HEK293 (cell line): ENCODE results near the gene MTFMT.

ENCODE experiments used
- CTCF ChIA-PET: fragments of 350-600 bp; formaldehyde crosslinking; extraction: SDS; loops from one replicate; lab custom pipeline; 2021; ENCODE audit warnings: antibody characterized with exemption; lab: Yijun Ruan, JAX
- POLR2A ChIA-PET: fragments of 300-600 bp; formaldehyde crosslinking; extraction: SDS; loops from one replicate; lab custom pipeline; 2020; ENCODE audit warnings: antibody characterized with exemption, inconsistent platforms; lab: Yijun Ruan, JAX
- H3K27ac ChIP-seq: fragments of 200-500 bp; sonication (Bioruptor generic); 2 replicates; pipeline ENCODE4 v1.5.1; 2014; ENCODE audit warnings: low read depth, low read length, control low read depth, inconsistent platforms; ENCODE audit errors: extremely low read depth
- H3K36me3 ChIP-seq, 2 experiments: fragments of 200-500 bp in 1 of 2; sonication (Bioruptor generic) in 1 of 2; 1 replicate in 1 of 2; 2 replicates in 1 of 2; pipeline ENCODE4 v1.5.1; 2014 to 2017; ENCODE audit warnings: inconsistent platforms in 2 of 2, low read length in 2 of 2; ENCODE audit not compliant: control insufficient read depth in 2 of 2, insufficient read depth in 1 of 2
- H3K4me1 ChIP-seq: fragments of 200-500 bp; sonication (Bioruptor generic); 2 replicates; pipeline ENCODE4 v1.5.1; 2014; ENCODE audit warnings: mild to moderate bottlenecking, low read length, inconsistent platforms; ENCODE audit not compliant: control insufficient read depth, insufficient read depth
- H3K4me3 ChIP-seq: 2 replicates; pipeline ENCODE4 v1.5.1; 2011; ENCODE audit warnings: low read depth, mild to moderate bottlenecking, control low read depth, low read length, moderate library complexity
- H3K9me3 ChIP-seq: fragments of 200-500 bp; sonication (Bioruptor generic); 2 replicates; pipeline ENCODE4 v1.5.1; 2014; ENCODE audit warnings: low read depth, low read length, inconsistent platforms; ENCODE audit not compliant: control insufficient read depth, insufficient read depth
- GFI1B ChIP-seq: fragments of 450-650 bp; formaldehyde crosslinking; IDR thresholded peaks from 2 replicates; pipeline ENCODE4 v1.5.1; 2016; ENCODE audit warnings: missing biosample characterization, missing genetic modification characterization
- MYNN ChIP-seq: fragments of 450-650 bp; formaldehyde crosslinking; IDR thresholded peaks from 2 replicates; pipeline ENCODE4 v1.5.1; 2016; ENCODE audit warnings: missing biosample characterization, missing genetic modification characterization, borderline replicate concordance
- PATZ1 ChIP-seq: fragments of 450-650 bp; formaldehyde crosslinking; IDR thresholded peaks from 2 replicates; pipeline ENCODE4 v1.5.1; 2016; ENCODE audit warnings: missing biosample characterization, missing genetic modification characterization
- SALL2 ChIP-seq: fragments of 450-650 bp; formaldehyde crosslinking; IDR thresholded peaks from 2 replicates; pipeline ENCODE4 v1.5.0; 2017; ENCODE audit warnings: missing biosample characterization, mild to moderate bottlenecking, missing genetic modification characterization, borderline replicate concordance
- SCRT1 ChIP-seq: fragments of 450-650 bp; formaldehyde crosslinking; IDR thresholded peaks from 2 replicates; pipeline ENCODE4 v1.5.1; 2016; ENCODE audit warnings: missing biosample characterization, missing genetic modification characterization, borderline replicate concordance
- SCRT2 ChIP-seq: fragments of 450-650 bp; formaldehyde crosslinking; IDR thresholded peaks from 2 replicates; pipeline ENCODE4 v1.5.1; 2016; ENCODE audit warnings: missing biosample characterization, missing genetic modification characterization
- ZFHX2 ChIP-seq: fragments of 450-650 bp; formaldehyde crosslinking; conservative IDR thresholded peaks from 2 replicates; pipeline ENCODE4 v1.5.1; 2016; ENCODE audit warnings: missing biosample characterization, missing genetic modification characterization
- ZNF114 ChIP-seq: fragments of 450-650 bp; formaldehyde crosslinking; IDR thresholded peaks from 2 replicates; pipeline ENCODE4 v1.5.0; 2017; ENCODE audit warnings: missing biosample characterization, missing genetic modification characterization
- ZNF148 ChIP-seq: fragments of 450-650 bp; formaldehyde crosslinking; IDR thresholded peaks from 2 replicates; pipeline ENCODE4 v1.5.0; 2017; ENCODE audit warnings: missing biosample characterization, missing genetic modification characterization, borderline replicate concordance
- ZNF19 ChIP-seq: fragments of 450-650 bp; formaldehyde crosslinking; IDR thresholded peaks from 2 replicates; pipeline ENCODE4; 2016; ENCODE audit warnings: missing biosample characterization, missing genetic modification characterization, low read depth
- ZNF2 ChIP-seq: fragments of 450-650 bp; formaldehyde crosslinking; IDR thresholded peaks from 2 replicates; pipeline ENCODE4 v1.5.1; 2016; ENCODE audit warnings: missing biosample characterization, missing genetic modification characterization
- ZNF211 ChIP-seq: fragments of 450-650 bp; formaldehyde crosslinking; IDR thresholded peaks from 2 replicates; pipeline ENCODE4 v1.5.1; 2016; ENCODE audit warnings: low read depth, missing biosample characterization, missing genetic modification characterization
- ZNF214 ChIP-seq: fragments of 450-650 bp; formaldehyde crosslinking; IDR thresholded peaks from 2 replicates; pipeline ENCODE4 v1.5.1; 2017; ENCODE audit warnings: missing biosample characterization, mild to moderate bottlenecking, missing genetic modification characterization, borderline replicate concordance
- ZNF362 ChIP-seq: fragments of 450-650 bp; formaldehyde crosslinking; IDR thresholded peaks from 2 replicates; pipeline ENCODE4 v1.5.1; 2016; ENCODE audit warnings: missing biosample characterization, missing genetic modification characterization
- ZNF426 ChIP-seq: fragments of 450-650 bp; formaldehyde crosslinking; IDR thresholded peaks from 2 replicates; pipeline ENCODE4 v1.5.1; 2017; ENCODE audit warnings: missing biosample characterization, missing genetic modification characterization, mild to moderate bottlenecking, inconsistent platforms, moderate library complexity
- ZNF558 ChIP-seq: fragments of 450-650 bp; formaldehyde crosslinking; IDR thresholded peaks from 2 replicates; pipeline ENCODE4 v1.5.1; 2016; ENCODE audit warnings: missing biosample characterization, missing genetic modification characterization
- ZNF707 ChIP-seq: fragments of 450-650 bp; formaldehyde crosslinking; IDR thresholded peaks from 2 replicates; pipeline ENCODE4 v1.5.1; 2016; ENCODE audit warnings: missing biosample characterization, missing genetic modification characterization
- ZSCAN30 ChIP-seq: fragments of 450-650 bp; IDR thresholded peaks from 2 replicates; pipeline ENCODE4 v1.5.1; 2018; ENCODE audit warnings: missing biosample characterization, mild to moderate bottlenecking, missing genetic modification characterization, moderate library complexity
- ZSCAN5A ChIP-seq: fragments of 450-650 bp; formaldehyde crosslinking; IDR thresholded peaks from 2 replicates; pipeline ENCODE4 v1.5.1; 2016; ENCODE audit warnings: missing biosample characterization, missing genetic modification characterization

Gene MTFMT

GRCh38 chr15:65034719-65035118, 5.3 kb upstream of the MTFMT start:
- POLR2A ChIA-PET: interaction anchor here (1.1 kb wide), 1 partner anchor 99 kb away, joined by 3 read pairs; the partner anchor contains the start of gene PDCD7
- H3K9me3 ChIP-seq: no peaks in the 10 kb centered on the region
- H3K4me1 ChIP-seq: no peaks in the 10 kb centered on the region

More at GRCh38 chr15:65034719-65035118, 5.3 kb upstream of the MTFMT start:
- CTCF ChIA-PET: interaction anchor here (0.6 to 1.9 kb wide), 7 partner anchors 8 to 267 kb away, joined by 3 to 15 read pairs (median 4); partner anchors contain the start of gene PDCD7
- TF ChIP-seq SALL2 (tag by site-specific recombination) (no peak), ZNF19 (tag by site-specific recombination) (no peak), ZFHX2 (tag by site-specific recombination) (no peak), ZNF707 (tag by site-specific recombination) (no peak), PATZ1 (tag by site-specific recombination) (no peak), ZNF558 (tag by site-specific recombination) (no peak), ZNF426 (tag by site-specific recombination) (no peak), ZNF114 (no peak), SCRT2 (tag by site-specific recombination) (no peak), MYNN (no peak), ZNF214 (no peak), ZNF362 (tag by site-specific recombination) (no peak), ZSCAN30 (tag by site-specific recombination) (no peak), ZNF148 (tag by site-specific recombination) (no peak), SCRT1 (tag by site-specific recombination) (no peak), ZNF211 (tag by site-specific recombination) (no peak), ZSCAN5A (no peak), ZNF2 (tag by site-specific recombination) (no peak), GFI1B (tag by site-specific recombination) (no peak)
- H3K27ac ChIP-seq: no peak overlapping the region
- no peaks in the 10 kb centered on the region for H3K36me3 ChIP-seq
- H3K4me3 ChIP-seq: no peak overlapping the region
